Spleen (tissue), 11 donors: ENCODE results near the gene SEMA3F. TPM values are rescaled to one million over a fixed set of nuclear protein-coding genes. Genes with fewer than 3 reads are reported as not detected.

Experiments
- DNase-seq: peaks from one replicate; pipeline ENCODE4 v3.0.0-alpha.2; 2020
- H3K27ac ChIP-seq, 8 donors: fragments of 200-600 bp; sonication (generic) in 7 of 8; 1 replicate in 4 of 8; 2 replicates in 4 of 8; pipeline versions ENCODE4 v1.5.0 to v1.8.0; 2016 to 2021; ENCODE audit warnings: inconsistent platforms in 4 of 8, mild to moderate bottlenecking in 4 of 8, moderate library complexity in 1 of 8
- H3K27me3 ChIP-seq, 7 donors: fragments of 200-600 bp; sonication (generic) in 6 of 7; replicated peaks in 1 of 7; 1 replicate in 4 of 7; 2 replicates in 3 of 7; pipeline versions ENCODE4 v1.5.0 to v1.8.0; 2016 to 2021; ENCODE audit warnings: inconsistent platforms in 3 of 7, mild to moderate bottlenecking in 1 of 7
- H3K36me3 ChIP-seq, 6 donors: fragments of 200-600 bp; sonication (generic) in 5 of 6; 1 replicate in 4 of 6; 2 replicates in 2 of 6; pipeline versions ENCODE4 v1.5.0 to v1.8.0; 2016 to 2021; ENCODE audit warnings: inconsistent platforms in 2 of 6
- H3K4me1 ChIP-seq, 6 donors: fragments of 200-600 bp; sonication (generic) in 5 of 6; 1 replicate in 3 of 6; 2 replicates in 3 of 6; pipeline versions ENCODE4 v1.5.0 to v1.8.0; 2016 to 2021; ENCODE audit warnings: inconsistent platforms in 3 of 6
- H3K4me3 ChIP-seq, 8 donors: fragments of 200-600 bp; sonication (generic) in 7 of 8; 1 replicate in 4 of 8; 2 replicates in 4 of 8; pipeline versions ENCODE4 v1.5.0 to v1.8.0; 2016 to 2021; ENCODE audit warnings: inconsistent platforms in 4 of 8, mild to moderate bottlenecking in 4 of 8, moderate library complexity in 2 of 8
- H3K9me3 ChIP-seq, 8 donors: fragments of 200-600 bp; sonication (generic) in 7 of 8; 1 replicate in 4 of 8; 2 replicates in 4 of 8; pipeline versions ENCODE4 v1.5.0 to v1.8.0; 2016 to 2021; ENCODE audit warnings: inconsistent platforms in 4 of 8
- POLR2A ChIP-seq, 3 donors: fragments of 450-650 bp; IDR thresholded peaks; one replicate each; pipeline ENCODE4 v1.5.1; 2017; ENCODE audit warnings: antibody characterized with exemption in 3 of 3, mild to moderate bottlenecking in 1 of 3
- POLR2AphosphoS5 ChIP-seq, 3 donors: sonication (generic); formaldehyde crosslinking; IDR thresholded peaks; one replicate each; pipeline ENCODE4 v1.5.1; 2017; ENCODE audit warnings: antibody characterized with exemption in 3 of 3
- WGBS, 5 donors: extraction: QIAGEN DNeasy Blood & Tissue Kit in 3 of 5; methylation state at CpG; one replicate each; pipeline versions ENCODE4 v1.1.5 to v1.1.7; 2013 to 2018; 5-methylcytosine and 5-hydroxymethylcytosine counted together
- intact Hi-C: fragments of 100-400 bp; cut with DNase I; formaldehyde crosslinking; loops from one replicate; pipeline ENCODE4 v1.15.0; 2023; ENCODE audit warnings: low total_unique reads
- polyA plus RNA-seq, 3 donors: library from polyadenylated mRNA; stranded (reverse); fragments of 200-250 nt; gene quantifications; one replicate each; pipeline ENCODE4 v1.2.1, GENCODE V29; 2013
- total RNA-seq, 7 donors: library from RNA; depleted of rRNA in 3 of 7; stranded (reverse); fragments of >200 nt in 3 of 7; fragmentation: NEBNext Ultra II Directional in 4 of 7; extraction: Animal tissue kit (Norgen Biotek cat#: 25700) in 4 of 7; gene quantifications; one replicate each; pipeline versions ENCODE4 v1.1.0 to v1.2.1, GENCODE V29; 2016 to 2021
- TF ChIP-seq, protein P1 (sequence below), 11 experiments: fragments of 200-600 bp in 7 of 11; fragments of 450-650 bp in 4 of 11; sonication (generic) in 4 of 11; IDR thresholded peaks in 8 of 11; conservative IDR thresholded peaks in 3 of 11; 1 replicate in 7 of 11; 2 replicates in 4 of 11; pipeline versions ENCODE4 v1.4.0 to v1.8.0; 2016 to 2021; ENCODE audit warnings: antibody characterized with exemption in 11 of 11, inconsistent platforms in 4 of 11, mild to moderate bottlenecking in 1 of 11
- donor health status: healthy with polysubstance abuse.
- donor health status: DM: no; HTN: no; CAD: no; lungs with moderate emphysema.
- donor health status: DM: no; HTN: no; CAD: no.
- donor health status: Bipolar disorder and iron deficiency.
- donor health status: healthy.
- donor health status: DM: no; HTN: no; CAD: no.
- donor health status: DM: yes; HTN: yes; CAD: no.

SEMA3F gene
- total and polyA plus RNA-seq, 10 donors = 16.9 to 205 (median 77.9) TPM

DNA sequence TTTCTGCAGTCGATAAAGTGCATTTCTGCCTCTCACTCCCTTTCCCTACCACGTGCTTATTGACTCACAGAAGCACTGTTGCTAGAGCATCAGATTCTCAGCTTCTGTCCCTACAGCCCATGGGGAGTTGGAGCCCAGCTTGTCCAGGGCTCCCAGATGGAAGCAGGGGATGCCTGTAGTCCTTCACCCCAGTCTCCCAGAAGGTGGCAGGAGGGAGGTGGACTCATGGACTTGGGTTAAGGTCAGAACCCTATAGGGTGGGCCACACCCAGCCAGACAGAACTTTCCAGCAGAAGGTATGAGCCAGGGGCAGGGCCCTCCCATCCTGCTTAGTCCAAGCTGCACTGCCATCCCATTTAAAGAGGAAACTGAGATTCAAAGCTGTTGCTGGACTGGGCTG lies 33.1 kb upstream of the SEMA3F start:
- H3K4me1 ChIP-seq = peaks cover 3 to 59% (median 31%) of the 10 kb centered on the region in 6 donors
- peak; percentile 25 for DNase-seq
- intact Hi-C loops = loop anchor here (5.0 to 10.0 kb wide), 2 partner anchors 65 to 153 kb away; partner anchors contain the start of gene LSMEM2
- H3K9me3 ChIP-seq = no peaks in the 10 kb centered on the region
- peaks cover 4 to 66% (median 42%) of the 10 kb centered on the region in 6 donors for H3K36me3 ChIP-seq
- 72 to 92% (median 73%) methylated on average over 2 of the region's 2 CpGs for WGBS, 5 donors
- H3K27ac ChIP-seq = peak overlapping the region in 3 of 8 donors; percentile 15 to 48 (median 16)
- no peak overlapping the region for H3K4me3 ChIP-seq
- TF ChIP-seq POLR2AphosphoS5 (IDR thresholded peaks at IDR 0.05) = no peak
- TF ChIP-seq POLR2A (IDR thresholded peaks at IDR 0.05) = no peak
- TF ChIP-seq, protein P1, sequence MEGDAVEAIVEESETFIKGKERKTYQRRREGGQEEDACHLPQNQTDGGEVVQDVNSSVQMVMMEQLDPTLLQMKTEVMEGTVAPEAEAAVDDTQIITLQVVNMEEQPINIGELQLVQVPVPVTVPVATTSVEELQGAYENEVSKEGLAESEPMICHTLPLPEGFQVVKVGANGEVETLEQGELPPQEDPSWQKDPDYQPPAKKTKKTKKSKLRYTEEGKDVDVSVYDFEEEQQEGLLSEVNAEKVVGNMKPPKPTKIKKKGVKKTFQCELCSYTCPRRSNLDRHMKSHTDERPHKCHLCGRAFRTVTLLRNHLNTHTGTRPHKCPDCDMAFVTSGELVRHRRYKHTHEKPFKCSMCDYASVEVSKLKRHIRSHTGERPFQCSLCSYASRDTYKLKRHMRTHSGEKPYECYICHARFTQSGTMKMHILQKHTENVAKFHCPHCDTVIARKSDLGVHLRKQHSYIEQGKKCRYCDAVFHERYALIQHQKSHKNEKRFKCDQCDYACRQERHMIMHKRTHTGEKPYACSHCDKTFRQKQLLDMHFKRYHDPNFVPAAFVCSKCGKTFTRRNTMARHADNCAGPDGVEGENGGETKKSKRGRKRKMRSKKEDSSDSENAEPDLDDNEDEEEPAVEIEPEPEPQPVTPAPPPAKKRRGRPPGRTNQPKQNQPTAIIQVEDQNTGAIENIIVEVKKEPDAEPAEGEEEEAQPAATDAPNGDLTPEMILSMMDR (IDR thresholded peaks at IDR 0.05 in 8 of 11, conservative IDR thresholded peaks at IDR 0.05 in 3 of 11) = no peak
- H3K27me3 ChIP-seq = no peaks in the 10 kb centered on the region

DNA sequence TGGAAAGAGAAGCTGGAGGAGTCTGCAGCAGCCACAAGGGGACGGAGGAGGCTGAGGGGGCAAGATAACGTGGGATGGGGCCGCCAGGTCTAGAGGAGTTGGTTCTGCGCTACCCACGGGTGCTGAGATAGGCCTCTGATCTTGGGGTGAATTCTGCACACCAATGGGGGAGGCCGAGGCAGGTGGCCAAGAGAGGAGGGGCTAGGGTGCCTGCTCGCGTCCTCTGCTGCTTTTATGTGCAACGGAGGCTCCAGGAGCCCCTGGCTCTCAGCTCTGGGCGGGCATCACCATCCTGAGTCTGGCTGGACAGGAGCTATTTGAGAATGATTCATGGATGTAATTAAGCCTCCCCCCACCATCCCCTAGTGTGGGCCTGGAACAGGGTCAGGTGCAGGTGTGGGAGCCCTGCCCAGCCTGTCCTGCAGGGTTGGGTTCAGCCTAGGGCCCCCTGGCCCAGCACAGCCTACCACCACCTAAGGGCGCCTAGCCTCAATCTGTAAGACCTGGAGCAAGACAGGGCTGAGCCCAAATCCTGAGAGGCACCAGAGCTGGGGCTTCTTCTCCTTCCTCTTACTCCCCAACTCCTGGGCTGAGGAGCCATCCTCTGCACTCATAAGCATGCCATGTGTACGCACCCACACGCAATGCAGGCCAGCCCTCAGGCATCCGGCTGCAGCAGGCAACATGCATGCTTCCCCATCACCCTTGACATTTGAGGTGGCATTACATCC lies 32.3 kb upstream of the SEMA3F start:
- Histone ChIP-seq H3K27me3 (no peaks in the 10 kb centered on the region), H3K36me3 (peaks cover 4 to 58% (median 34%) of the 10 kb centered on the region in 6 donors), H3K4me1 (peaks cover 3 to 59% (median 31%) of the 10 kb centered on the region in 6 donors), H3K4me3 (no peak overlapping the region), H3K9me3 (no peaks in the 10 kb centered on the region), H3K27ac (peak overlapping the region in 2 of 8 donors; percentile 15 to 16)
- TF ChIP-seq POLR2AphosphoS5 (IDR thresholded peaks at IDR 0.05) (peak; percentile 43 to 62 (median 43)), POLR2A (IDR thresholded peaks at IDR 0.05) (no peak)
- intact Hi-C loops = loop anchor here (5.0 to 10.0 kb wide), 2 partner anchors 64 to 152 kb away; partner anchors contain the start of gene LSMEM2
- WGBS, 5 donors = 81 to 89% (median 81%) methylated on average over 13 to 14 of the region's 14 CpGs
- peak; percentile 63 for DNase-seq

DNA sequence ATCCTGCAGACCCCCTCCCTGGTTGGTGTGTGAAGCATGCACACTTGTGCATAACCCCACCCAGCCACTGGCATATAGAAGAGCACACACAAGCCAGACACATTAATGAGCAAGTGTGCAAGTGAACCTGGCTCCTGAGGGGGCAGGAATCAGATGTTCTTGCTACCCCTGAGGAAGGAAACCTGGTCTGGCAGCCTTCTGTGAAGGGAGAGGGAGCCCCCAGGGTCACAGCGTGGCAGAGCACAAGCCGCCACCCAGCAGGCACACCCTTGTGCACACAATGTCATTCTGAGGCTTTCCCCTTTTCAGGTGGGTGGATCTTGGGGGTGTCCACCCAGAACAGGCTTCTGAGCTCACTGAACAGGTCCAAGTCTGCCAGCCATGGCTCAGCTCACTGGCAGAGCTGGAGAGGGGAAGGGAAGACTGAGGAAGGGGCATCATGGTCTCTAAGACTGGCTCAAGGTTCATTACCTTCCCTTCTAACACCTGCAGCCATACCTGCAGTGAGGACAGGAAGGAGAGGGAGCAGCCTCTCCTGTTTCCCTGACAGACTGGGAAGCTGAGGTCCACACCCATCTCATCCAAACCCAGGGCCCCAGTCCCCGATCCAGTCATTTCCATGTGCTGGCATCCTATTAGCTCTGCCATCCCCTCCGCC lies 31.6 kb upstream of the SEMA3F start:
- DNase-seq = no peak
- intact Hi-C loops = loop anchor here (5.0 to 10.0 kb wide), 2 partner anchors 64 to 151 kb away; partner anchors contain the start of gene LSMEM2
- 50 to 65% (median 56%) methylated on average over 2 to 4 of the region's 4 CpGs for WGBS, 5 donors

DNA sequence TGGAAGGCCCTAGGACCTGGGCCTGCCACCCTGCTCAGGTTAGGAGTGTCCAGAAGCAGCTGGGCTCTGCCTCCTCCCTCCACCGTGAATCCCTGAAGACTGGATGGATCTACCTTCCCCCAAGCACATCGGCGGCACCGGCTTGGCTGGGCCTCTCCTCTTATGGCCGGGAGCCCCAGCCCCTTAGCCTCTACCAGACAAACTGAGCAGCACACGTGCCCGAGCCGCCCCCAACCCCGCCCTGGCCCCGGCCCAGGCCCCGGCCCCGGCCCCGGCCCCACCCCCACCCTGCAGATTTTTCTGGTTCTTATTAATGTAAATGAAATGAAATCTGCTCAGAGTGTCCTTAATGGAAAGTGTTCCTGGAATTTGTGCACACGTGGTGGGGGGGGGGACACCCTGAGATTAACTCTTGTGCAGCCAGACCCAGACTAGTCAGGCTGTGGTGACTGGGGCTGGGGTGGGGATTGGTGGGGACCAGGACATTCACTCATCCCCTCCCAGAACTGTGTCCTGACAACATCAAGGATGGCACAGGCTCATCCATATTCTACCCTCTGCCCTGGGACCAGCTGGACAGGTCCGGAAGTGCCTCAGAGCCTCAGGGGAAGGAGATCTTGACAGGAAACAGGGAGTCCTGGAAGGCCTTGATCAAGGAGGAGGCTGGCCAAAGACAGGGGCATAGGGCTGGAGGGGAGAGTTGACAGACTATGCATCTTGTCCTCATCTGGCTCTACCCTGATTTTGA lies 30.9 kb upstream of the SEMA3F start:
- no peak overlapping the region for H3K27ac ChIP-seq
- peaks cover 3 to 59% (median 31%) of the 10 kb centered on the region in 6 donors for H3K4me1 ChIP-seq
- no peaks in the 10 kb centered on the region for H3K27me3 ChIP-seq
- H3K36me3 ChIP-seq = peaks cover 0 to 44% (median 20%) of the 10 kb centered on the region in 6 donors
- WGBS, 5 donors = 46 to 67% (median 62%) methylated on average over 13 to 15 of the region's 15 CpGs
- no peaks in the 10 kb centered on the region for H3K9me3 ChIP-seq
- TF ChIP-seq POLR2AphosphoS5 (IDR thresholded peaks at IDR 0.05) = peak in 2 of 3 donors; percentile 57 to 60
- TF ChIP-seq POLR2A (IDR thresholded peaks at IDR 0.05) = no peak
- TF ChIP-seq, protein P1 (IDR thresholded peaks at IDR 0.05 in 8 of 11, conservative IDR thresholded peaks at IDR 0.05 in 3 of 11) = no peak
- peak; percentile 19 for DNase-seq
- H3K4me3 ChIP-seq = no peak overlapping the region
- intact Hi-C loops = loop anchor here (5.0 to 10.0 kb wide), 2 partner anchors 63 to 151 kb away; partner anchors contain the start of gene LSMEM2

More for the DNA sequence above, 31.6 kb upstream of the SEMA3F start:
- H3K4me1 ChIP-seq = peaks cover 3 to 59% (median 31%) of the 10 kb centered on the region in 6 donors
- H3K4me3 ChIP-seq = no peak overlapping the region
- TF ChIP-seq POLR2AphosphoS5 (IDR thresholded peaks at IDR 0.05) (peak in 2 of 3 donors; percentile 3 to 27), POLR2A (IDR thresholded peaks at IDR 0.05) (no peak)
- no peaks in the 10 kb centered on the region for H3K27me3 ChIP-seq
- peaks cover 0 to 51% (median 27%) of the 10 kb centered on the region in 6 donors for H3K36me3 ChIP-seq
- H3K9me3 ChIP-seq = no peaks in the 10 kb centered on the region
- no peak overlapping the region for H3K27ac ChIP-seq
